Measurements from ENCODE around the gene GUCY1A1. TPM values are rescaled to one million over a fixed set of nuclear protein-coding genes. Genes with fewer than 3 reads are reported as not detected.

Gene GUCY1A1
- total RNA-seq, 1 experiment from 2014 or later = not detected

GRCh38 chr4:155722336-155722735, 55.7 kb downstream of the GUCY1A1 start:
- CTCF ChIA-PET = no interaction called here
- intact Hi-C loops (cut with micrococcal nuclease) = no loop called here
- no TSS peak for BruUV-seq (replicated peaks)

More at GRCh38 chr4:155722336-155722735, 55.7 kb downstream of the GUCY1A1 start:
- Histone ChIP-seq H4K20me1 (ENCODE audit: insufficient read depth) (no peaks in the 10 kb centered on the region), H3K9ac (ENCODE audit: low read length) (no peak overlapping the region), H3K4me3 (replicated peaks in 1 of 2; ENCODE audit: low read depth in 1 of 2, low read length in 2 of 2) (no peak overlapping the region), H3K27ac (ENCODE audit: low read depth, low read length) (no peak overlapping the region), H3K27me3 (ENCODE audit: insufficient read depth, low read length) (no peaks in the 10 kb centered on the region), H3K79me2 (ENCODE audit: insufficient read depth, low read length) (no peaks in the 10 kb centered on the region), H2AFZ (ENCODE audit: low read depth, low read length, poor library complexity, severe bottlenecking) (no peak overlapping the region), H3K4me1 (ENCODE audit: control insufficient read depth in 1 of 2, insufficient read depth in 2 of 2, low read length in 2 of 2) (no peaks in the 10 kb centered on the region), H3K9me3 (ENCODE audit: control insufficient read depth in 1 of 2, insufficient read depth in 1 of 2, low read depth in 1 of 2, low read length in 2 of 2) (no peaks in the 10 kb centered on the region), H3K9me2 (ENCODE audit: insufficient read depth) (no peaks in the 10 kb centered on the region), H3K36me3 (ENCODE audit: control insufficient read depth in 1 of 2, insufficient read depth in 2 of 2, low read length in 2 of 2) (no peaks in the 10 kb centered on the region), H3K4me2 (ENCODE audit: low read length) (no peak overlapping the region)
- no peak for TF ChIP-seq SIN3A (IDR thresholded peaks at IDR 0.05; ENCODE audit: low read depth)
- TF ChIP-seq ZFX (IDR thresholded peaks at IDR 0.05) = no peak
- TF ChIP-seq SRF (IDR thresholded peaks at IDR 0.05; ENCODE audit: low read depth) = no peak
- TF ChIP-seq EGR1 (IDR thresholded peaks at IDR 0.05; ENCODE audit: low read depth) = no peak
- no peak for TF ChIP-seq FOSL1 (IDR thresholded peaks at IDR 0.05; ENCODE audit: low read depth)
- no peak for TF ChIP-seq EZH2phosphoT487 (IDR thresholded peaks at IDR 0.05; ENCODE audit: borderline replicate concordance)
- TF ChIP-seq, protein P1, sequence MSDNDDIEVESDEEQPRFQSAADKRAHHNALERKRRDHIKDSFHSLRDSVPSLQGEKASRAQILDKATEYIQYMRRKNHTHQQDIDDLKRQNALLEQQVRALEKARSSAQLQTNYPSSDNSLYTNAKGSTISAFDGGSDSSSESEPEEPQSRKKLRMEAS (IDR thresholded peaks at IDR 0.05) = no peak
- TF ChIP-seq SP1 (IDR thresholded peaks at IDR 0.05; ENCODE audit: low read depth) = no peak
- TF ChIP-seq ELF1 (IDR thresholded peaks at IDR 0.05; ENCODE audit: borderline replicate concordance, low read depth) = no peak
- TF ChIP-seq POLR2A (IDR thresholded peaks at IDR 0.05; ENCODE audit: borderline replicate concordance, extremely low read depth, insufficient read depth, insufficient read length) = no peak
- TF ChIP-seq, protein P2, sequence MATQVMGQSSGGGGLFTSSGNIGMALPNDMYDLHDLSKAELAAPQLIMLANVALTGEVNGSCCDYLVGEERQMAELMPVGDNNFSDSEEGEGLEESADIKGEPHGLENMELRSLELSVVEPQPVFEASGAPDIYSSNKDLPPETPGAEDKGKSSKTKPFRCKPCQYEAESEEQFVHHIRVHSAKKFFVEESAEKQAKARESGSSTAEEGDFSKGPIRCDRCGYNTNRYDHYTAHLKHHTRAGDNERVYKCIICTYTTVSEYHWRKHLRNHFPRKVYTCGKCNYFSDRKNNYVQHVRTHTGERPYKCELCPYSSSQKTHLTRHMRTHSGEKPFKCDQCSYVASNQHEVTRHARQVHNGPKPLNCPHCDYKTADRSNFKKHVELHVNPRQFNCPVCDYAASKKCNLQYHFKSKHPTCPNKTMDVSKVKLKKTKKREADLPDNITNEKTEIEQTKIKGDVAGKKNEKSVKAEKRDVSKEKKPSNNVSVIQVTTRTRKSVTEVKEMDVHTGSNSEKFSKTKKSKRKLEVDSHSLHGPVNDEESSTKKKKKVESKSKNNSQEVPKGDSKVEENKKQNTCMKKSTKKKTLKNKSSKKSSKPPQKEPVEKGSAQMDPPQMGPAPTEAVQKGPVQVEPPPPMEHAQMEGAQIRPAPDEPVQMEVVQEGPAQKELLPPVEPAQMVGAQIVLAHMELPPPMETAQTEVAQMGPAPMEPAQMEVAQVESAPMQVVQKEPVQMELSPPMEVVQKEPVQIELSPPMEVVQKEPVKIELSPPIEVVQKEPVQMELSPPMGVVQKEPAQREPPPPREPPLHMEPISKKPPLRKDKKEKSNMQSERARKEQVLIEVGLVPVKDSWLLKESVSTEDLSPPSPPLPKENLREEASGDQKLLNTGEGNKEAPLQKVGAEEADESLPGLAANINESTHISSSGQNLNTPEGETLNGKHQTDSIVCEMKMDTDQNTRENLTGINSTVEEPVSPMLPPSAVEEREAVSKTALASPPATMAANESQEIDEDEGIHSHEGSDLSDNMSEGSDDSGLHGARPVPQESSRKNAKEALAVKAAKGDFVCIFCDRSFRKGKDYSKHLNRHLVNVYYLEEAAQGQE (IDR thresholded peaks at IDR 0.05; ENCODE audit: low read depth) = no peak
- TF ChIP-seq CEBPB (IDR thresholded peaks at IDR 0.05; ENCODE audit: low read depth) = no peak
- no peak for TF ChIP-seq ZNF274 (IDR thresholded peaks at IDR 0.05; ENCODE audit: low read depth, low read length)
- TF ChIP-seq EZH2 (IDR thresholded peaks at IDR 0.05) = no peak
- TF ChIP-seq POLR2AphosphoS5 (IDR thresholded peaks at IDR 0.05; ENCODE audit: low read depth, low read length) = no peak
- TF ChIP-seq ATF3 (IDR thresholded peaks at IDR 0.05) = no peak
- TF ChIP-seq RAD21 (IDR thresholded peaks at IDR 0.05; ENCODE audit: low read depth) = no peak
- TF ChIP-seq JUND (IDR thresholded peaks at IDR 0.05) = no peak
- RAD21 ChIA-PET (ENCODE audit: low non-redundant PET in 1 of 2, low total read pairs in 2 of 2, uncharacterized antibody in 2 of 2, unreplicated experiment in 2 of 2) = no interaction called here
- POLR2A ChIA-PET = no interaction called here
- DNase-seq (ENCODE audit: low read depth, low spot score) = no peak
- no peak for ATAC-seq

All from HCT116 (cell line).